Fibroblast of skin of left biceps (primary cell): Measurements from ENCODE around the gene NACA2.
"Not testable (repeated sequence)": the region's sequence is repeated elsewhere in the genome, so short reads cannot be mapped to it uniquely, and the experiment has no call there.

Experiments
- DNase-seq, 2 experiments: peaks; one replicate each; pipeline ENCODE4 v3.0.0-alpha.2; 2013; ENCODE audit warnings: low read depth in 2 of 2

NACA2 gene

GRCh38 chr17:61575983-61576382, 15.0 kb downstream of the NACA2 start:
- DNase-seq = no peak

DNA sequence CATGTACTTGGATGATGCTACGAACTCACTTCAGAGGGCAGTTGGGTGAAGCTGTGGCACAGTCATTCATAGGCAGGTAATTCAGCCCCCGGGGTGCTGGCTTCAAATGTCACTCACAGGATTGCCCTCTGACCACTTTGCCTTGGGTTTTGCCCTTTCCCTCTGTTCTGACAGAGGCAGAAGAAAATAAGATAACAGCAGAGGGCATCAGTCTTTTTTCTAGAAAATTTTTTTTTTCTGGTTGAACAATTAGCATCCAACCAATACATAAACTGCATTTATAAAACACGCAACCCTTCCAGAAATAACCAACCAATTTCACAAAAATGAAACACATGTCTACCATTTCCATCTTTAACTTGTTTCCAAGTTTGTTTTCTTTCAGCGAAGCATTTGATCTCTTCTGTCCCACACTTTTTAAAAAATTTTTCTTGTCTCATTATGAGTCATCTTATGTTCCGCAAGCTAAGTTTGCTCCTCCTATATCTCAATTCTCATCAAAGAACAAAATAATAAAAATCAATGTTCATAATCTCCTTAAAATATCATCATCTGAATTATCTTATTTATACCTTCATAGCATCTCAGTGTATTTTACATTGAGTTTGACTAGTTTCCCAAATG, 15.6 kb downstream of the NACA2 start:
- DNase-seq = no peak

- DNase-seq = no peak
Measured at GRCh38 chr17:61574542-61575351, 16.3 kb downstream of the NACA2 start.

- DNase-seq = not testable (repeated sequence)
Measured at GRCh38 chr17:61572547-61572946, 18.5 kb downstream of the NACA2 start.

DNA sequence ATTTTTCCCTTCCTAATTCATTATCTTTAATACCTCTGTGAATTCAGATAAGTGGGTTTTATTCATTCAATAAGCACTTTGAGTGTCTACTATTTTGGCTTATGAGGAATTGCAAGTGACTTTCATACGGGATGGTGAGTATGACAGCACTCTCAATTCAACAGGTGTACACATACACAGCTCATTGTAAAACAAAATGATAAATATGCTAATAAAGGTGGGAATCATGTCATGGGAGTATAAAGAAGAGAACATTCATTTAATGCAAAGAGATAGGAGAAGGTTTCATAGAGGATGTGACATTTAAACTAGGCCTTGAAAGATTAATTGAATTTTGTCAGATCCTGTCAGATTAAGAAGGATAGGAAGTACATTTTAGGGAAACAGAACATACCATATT, 19.4 kb downstream of the NACA2 start:
- DNase-seq = no peak

GRCh38 chr17:61570118-61570517, 20.9 kb downstream of the NACA2 start:
- DNase-seq = no peak

- not testable (repeated sequence) for DNase-seq
Measured at GRCh38 chr17:61569525-61569924, 21.5 kb downstream of the NACA2 start.

DNA sequence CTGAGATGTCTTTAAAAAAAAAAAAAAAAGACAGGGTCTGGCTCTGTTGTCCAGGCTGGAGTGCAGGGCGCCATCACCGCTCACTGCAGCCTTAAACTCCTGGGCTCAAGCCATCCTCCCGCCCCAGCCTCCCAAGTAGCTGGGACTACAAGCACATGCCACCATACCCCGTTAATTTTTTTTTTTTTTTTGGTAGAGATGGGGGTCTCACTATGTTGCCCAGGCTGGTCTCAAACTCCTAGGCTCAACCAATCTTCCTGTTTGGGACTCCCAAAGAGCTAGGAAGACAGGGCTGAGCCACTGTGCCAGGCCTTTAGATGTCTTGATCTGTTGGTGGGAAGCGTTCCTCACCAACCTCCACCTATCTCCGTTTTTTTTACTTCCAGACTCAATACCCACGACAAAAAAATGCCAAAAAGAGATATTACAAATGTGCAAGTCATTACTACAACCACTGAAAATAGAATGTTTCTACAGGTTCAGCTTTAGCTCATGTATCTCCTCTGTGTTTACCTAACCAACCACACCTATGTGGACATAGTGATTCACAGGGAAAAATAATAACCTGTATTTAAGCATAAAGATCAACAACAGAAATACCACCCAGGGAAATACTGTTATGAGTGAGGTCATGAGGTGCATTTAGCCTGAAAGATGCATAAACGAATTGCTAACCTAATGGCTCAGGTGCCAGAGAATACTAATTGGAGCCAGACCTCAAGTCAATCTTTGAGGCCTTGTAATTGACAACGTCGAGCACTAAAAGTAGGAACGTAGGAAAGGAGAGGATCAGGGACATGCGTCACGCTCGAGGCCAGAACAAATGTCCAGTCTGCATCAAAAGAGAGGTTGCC, 22.6 kb downstream of the NACA2 start:
- DNase-seq = no peak

DNA sequence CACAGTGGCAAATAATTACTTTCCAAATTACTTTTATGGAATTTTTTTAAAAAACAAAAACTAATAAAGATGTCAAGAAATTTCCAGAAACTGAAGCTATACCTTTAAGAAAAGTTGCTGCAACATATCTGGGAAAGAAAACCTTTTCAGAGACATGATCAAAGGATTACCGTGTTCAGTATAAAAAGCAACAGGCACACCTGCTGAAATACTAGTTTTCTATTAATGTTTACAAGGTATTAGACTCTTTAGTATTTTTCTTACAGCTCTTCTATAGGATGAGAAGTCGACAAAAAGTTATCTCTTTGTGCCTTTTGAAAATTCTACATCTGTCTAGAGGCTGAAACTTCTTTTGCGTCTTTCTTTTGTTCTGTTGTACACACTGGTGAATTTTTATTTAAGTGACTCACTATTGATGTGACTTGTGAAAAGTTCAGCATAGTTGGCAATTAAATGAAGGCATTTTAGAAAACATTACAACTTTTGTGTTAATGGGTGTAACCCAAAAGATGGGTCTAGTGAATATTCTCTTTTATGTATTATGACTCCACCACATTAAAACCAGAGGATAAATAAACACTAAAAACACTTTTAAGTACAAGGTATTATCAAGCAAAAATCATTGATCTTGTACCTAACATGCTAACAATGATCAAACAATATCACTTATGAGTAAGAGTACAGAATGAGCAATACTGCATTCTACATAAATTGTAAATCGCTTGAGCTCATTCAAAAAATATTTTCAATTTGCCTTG, 23.8 kb downstream of the NACA2 start:
- no peak for DNase-seq

DNA sequence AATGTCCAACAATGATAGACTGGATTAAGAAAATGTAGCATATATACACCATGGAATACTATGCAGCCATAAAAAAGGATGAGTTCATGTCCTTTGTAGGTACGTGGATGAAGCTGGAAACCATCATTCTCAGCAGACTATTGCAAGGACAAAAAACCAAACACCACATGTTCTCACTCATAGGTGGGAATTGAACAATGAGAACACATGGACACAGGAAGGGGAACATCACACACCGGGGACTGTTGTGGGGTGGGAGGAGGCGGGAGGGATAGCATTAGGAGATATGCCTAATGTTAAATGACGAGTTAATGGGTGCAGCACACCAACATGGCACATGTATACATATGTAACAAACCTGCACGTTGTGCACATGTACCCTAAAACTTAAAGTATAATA, 24.6 kb downstream of the NACA2 start:
- not testable (repeated sequence) for DNase-seq

DNA sequence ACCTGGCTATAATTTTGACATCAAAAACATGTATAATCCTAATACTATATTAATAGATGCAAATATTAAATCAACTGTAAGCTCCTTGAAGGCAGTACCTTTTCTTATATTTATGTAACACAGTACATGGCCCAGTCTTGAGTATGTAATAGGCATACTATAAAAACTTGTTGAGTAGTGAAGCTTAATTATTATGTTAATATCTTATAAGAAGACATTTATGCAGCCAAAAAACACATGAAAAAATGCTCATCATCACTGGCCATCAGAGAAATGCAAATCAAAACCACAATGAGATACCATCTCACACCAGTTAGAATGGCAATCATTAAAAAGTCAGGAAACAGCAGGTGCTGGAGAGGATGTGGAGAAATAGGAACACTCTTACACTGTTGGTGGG, 25.2 kb downstream of the NACA2 start:
- DNase-seq = not testable (repeated sequence)

DNA sequence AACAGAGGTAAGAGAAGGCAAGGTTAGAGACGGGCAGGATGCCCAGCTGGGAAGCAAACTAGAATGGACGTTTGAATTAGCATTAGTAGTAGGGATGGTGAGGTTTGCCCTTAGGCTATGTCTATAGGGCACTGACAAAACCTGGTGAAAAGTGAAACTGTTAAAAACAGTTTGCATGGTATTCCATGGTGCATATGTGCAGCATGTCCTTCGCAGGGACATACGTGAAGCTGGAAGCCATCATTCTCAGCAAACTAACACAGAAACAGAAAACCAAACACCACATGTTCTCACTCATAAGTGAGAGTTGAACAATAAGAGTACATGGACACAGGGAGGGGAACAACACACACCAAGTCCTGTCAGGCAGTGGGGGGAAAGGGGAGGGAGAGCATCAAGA, 25.8 kb downstream of the NACA2 start:
- no peak for DNase-seq

- no peak for DNase-seq
Measured at GRCh38 chr17:61562287-61562686, 28.7 kb downstream of the NACA2 start.

DNA sequence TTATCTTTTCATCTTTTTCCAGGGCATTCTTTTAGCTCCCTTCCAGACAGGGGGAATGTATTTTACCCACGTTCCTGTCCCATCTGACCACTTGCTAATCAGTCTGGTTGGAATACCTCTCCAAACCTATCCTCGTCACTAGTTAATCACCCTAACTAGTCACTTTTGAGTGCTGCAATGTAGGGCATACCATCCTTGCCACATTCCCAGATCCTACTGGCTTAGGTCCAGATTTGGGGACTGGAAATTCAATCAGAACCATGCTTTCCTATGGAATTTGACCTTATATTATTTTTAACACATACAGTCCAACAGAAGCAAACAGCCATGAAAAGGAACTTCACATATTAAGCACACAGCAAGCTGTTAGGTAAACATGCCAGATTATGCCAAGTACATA, 29.7 kb downstream of the NACA2 start:
- no peak for DNase-seq

DNA sequence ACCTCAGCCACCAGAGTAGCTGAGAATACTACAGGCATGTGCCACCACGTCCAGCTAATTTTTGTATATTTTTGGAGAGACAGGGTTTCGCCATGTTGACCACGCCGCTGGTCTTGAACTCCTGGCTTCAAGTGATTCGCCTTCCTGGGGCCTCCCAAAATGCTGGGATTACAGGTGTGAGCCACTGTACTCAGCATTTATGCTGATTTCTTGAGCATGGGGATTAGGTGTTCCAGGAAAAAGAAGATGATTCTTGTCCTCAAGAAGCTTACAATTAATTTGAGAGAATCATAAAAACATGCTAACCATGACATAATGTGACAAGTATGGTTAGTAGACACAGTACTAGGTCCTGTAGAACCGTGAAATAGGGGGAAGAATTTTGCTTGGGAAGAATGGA, 30.9 kb downstream of the NACA2 start:
- DNase-seq = no peak

DNA sequence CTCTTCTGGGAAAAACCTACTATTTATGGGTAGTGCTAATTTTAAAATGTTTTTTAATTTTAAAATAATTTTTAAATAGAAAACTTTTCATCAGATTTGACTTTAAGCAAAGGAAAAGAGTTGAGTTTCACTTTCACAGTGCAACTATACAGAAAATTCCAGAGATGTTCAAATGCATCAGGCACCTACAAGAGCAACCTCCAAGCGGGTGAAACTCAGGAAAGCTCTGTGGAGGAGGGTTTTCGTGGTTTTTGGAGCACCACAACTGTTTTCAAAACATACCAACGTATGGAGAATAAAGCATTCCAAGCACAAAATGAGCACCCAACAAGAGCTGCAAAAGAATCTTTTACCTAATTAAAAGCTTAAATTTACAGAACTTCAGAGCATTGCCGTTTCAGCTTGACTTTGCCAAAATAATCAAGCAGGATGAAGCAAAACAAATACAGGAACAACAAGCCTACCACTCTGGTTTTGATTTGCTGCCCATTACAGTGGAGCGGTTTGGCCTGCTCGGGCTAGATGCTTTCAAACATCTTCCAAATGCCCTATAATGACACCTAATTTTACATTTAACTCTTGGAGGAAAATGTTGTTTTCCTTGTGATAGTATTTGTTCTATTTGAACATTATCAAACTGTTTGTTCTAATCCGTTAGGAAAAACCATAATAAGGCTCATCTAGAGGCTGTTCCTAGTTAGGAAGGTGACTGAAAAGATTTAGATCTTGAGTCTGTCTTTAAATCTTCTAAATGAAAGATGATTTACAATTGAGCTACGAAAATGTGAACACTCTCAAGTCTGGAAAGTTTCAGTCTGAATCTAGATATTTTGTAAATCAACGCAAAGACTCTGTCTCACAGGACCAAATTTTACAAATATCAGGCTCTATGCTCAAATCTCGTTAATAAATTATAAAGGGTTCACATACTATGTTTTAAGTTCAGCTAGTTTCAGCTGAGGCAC, 34.5 kb downstream of the NACA2 start:
- no peak for DNase-seq

DNA sequence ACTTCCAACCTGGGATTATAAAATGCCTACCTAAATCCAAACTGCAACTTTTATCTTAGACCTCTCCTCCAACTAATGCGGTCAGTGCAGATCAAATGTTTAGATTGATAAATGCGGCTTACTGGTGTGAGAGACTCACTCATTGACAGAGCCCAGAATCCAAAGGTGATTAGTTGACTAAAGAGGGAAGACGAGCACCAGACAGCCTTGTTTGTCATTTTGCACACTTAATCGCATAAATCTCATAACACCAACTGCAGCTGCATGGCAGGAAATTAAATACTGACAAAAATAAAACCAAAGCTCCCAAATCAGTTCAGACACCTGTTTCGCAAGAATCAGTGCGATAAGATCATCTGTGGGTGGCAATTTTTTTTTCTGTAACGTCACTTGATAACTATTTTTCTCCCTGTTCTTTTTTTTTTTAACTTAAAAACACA, 35.9 kb downstream of the NACA2 start:
- no peak for DNase-seq

GRCh38 chr17:61554209-61554608, 36.8 kb downstream of the NACA2 start:
- DNase-seq = no peak

GRCh38 chr17:61552560-61552959, 38.5 kb downstream of the NACA2 start:
- DNase-seq = not testable (repeated sequence)

DNA sequence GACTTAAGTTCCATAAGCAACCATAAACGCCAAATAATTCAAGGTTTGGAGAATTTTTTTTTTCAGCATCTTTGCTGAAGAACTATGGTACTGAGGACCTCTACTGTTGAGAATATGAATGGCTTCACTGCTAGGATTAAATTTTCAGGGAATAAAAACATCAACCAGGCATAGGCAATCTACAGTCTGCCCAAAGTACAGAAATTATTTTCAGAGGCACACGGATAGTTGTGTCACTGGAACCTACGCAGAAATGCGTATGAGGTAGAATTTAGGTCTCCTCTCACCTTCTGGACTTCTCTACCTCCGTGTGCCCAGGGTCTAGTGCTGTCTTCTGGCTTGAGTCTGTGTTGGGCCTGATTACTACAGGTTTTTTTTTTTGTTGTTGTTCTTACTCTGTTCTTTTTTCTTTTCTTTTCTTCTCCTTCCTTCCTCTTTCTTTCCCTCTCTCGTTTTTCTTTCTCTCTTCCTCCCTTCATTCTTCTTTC, 39.7 kb downstream of the NACA2 start:
- DNase-seq = peak in 1 of 2 experiments; percentile 10
